HK-2 (cell line): ENCODE results near the gene STRIT1.
"Not testable (repeated sequence)": the region's sequence is repeated elsewhere in the genome, so short reads cannot be mapped to it uniquely, and the experiment has no call there.

Source experiments
- DNase-seq: peaks from one replicate; pipeline ENCODE4 v3.0.0-alpha.2; 2018; ENCODE audit not compliant: unreplicated experiment

Gene STRIT1

DNA sequence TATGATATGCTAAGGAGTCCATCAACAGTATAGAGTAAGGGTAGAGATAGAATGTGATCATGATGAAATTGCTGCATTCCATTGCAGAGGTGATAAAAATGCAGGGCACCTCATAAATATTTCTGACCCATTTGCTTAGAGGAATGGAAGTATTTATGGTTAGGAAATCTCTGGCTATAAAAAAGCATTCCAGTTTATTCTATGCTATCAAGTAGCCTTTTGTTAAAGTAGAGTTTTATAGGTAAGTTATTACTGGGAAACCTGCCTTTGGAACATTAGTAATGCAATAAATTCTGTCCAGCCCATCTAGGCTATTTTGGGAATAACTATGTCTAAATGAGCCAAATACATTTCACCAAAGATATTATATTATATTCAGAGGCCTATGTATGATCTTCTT lies 19.8 kb upstream of the STRIT1 start:
- DNase-seq: no peak

DNA sequence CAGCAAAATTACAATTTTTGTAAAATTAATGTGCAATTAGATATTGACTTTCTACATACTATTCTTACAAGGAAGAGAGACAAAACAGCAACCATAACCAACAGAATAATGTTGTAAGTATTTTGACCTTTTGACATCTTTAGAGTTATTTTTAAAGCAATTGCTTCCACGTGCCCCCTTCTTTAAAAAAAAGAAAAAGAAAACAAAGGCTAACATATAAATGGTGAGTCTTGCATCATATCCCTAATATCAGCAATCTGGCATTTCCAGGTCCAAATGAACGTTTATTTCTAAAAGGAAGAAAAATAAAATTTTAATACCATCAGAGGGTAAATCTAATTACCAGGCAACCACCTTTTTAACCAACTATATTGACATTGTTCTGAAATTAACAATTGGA lies 19.3 kb upstream of the STRIT1 start:
- DNase-seq: no peak

DNA sequence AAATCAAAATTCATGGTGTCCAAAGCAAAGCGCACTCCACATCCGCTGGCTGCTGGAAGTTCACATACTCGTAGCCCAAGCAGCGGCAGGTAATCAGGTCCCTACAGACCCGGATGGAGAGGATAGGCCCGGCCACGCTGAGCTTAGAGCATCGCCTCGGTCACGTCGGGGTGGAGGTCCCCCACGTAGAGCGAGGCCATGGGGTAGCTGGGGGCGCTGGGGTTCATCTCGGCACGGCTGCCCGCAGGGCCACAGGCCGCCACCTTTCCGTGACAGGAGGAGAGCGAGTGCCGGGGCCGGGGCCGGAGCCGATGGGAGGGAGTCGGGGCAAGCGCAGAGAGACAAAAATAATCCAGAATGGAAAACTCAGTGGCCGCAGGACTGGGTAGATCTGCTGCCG lies 16.1 kb upstream of the STRIT1 start:
- DNase-seq: no peak

DNA sequence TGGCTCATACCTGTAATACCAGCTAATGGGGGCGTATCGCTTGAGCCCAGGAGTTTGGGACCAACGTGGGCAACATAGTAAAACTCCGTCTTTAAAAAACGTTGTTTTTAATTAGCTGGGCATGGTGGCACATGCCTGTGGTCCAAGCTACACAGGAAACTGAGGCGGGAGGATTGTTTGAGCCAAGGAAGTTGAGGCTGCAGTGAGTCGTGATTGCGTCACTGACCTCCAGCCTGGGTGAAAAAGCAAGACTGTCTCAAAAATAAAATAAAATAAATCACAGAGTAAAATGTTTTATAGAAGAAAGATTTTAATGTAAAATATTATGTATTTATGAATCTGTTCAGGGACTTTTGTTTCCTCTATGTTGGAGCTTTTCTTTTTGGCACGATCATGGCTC lies 15.3 kb upstream of the STRIT1 start:
- peak; percentile 9 for DNase-seq

- DNase-seq: no peak
These were observed 13.7 kb upstream of the STRIT1 start for GRCh38 chr3:155307183-155307582.

- no peak for DNase-seq
These were observed 10.9 kb upstream of the STRIT1 start for GRCh38 chr3:155304394-155304793.

DNA sequence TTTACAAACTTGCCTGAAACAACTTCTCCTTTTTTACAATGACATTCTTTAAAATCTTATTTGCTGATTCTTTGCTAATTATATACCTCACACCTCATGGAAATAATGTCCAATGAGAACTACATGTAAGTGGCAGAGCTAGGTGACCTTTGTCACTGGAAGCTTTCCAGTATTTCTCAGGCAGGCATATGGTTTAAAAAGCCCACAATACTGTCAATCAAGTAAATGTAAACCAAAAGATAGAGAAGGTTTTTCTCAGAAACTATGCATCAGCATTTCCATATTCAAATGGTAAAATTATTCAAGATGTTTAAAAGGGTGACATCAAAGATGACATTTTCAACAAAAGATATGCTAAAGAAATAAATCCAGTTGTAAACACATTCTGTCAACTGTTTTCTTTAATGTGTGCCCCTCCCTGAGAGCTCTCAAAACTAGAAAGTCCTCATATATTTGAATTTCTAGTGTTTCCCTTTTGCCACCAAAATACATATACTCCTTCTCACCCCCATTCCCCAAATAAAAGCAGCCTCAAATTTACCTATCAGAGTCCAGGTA lies 10.1 kb upstream of the STRIT1 start:
- no peak for DNase-seq

DNA sequence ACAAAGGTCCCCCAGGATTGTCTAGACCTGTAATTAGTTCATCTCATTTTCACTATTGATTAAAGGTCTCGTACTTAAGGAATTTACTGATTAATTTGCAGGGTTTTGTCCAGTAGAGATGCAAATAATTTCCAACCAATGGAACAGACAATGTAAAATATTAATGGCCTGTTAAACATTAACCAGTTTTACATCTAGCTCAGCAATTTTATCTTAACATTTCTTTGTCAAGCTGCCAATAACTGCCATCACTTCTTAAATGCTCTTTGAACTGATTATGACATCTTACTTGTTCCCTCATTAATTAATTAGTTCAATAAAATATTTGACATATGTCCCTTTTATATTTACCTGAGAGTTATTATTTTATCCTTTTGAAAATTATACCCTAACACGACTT lies 9.4 kb upstream of the STRIT1 start:
- no peak for DNase-seq

- no peak for DNase-seq
These were observed 9.0 kb upstream of the STRIT1 start for GRCh38 chr3:155302481-155302880.

DNA sequence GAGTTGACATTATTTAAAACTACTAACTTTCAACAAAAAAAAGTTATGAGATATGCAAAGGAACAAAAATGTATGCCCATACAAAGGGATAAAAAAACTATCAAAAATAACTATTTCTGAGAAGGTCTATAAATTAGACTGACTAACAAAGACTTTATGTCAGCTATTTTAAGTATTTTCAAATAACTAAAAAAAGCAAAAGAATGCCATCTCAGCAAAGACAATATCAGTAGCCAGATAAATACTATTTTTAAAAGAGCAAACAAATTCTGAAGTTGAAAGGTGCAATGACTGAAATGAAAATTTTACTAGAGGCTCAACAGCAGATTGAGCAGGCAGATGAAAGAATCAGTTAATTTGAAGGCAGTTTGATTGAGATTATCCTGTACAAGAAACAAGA lies 3.6 kb upstream of the STRIT1 start:
- no peak for DNase-seq

DNA sequence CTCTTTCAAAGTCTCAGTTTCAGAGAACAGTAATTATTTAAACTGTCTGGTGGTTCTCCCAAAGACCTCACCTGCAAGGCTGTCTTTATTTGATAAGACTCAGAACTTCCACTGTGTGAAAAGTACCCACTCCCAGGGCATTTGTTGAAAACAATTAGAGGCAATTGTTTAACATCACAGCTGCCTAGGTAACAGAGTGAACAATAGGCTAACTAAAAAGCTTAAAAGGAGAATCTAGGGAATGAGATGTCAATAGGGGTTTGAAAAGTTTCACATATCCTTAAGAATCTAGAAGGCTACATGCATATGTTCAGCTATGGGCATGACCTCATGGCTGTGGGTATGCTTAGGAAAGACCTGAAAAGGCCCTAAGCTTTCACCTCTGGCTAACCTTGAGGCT lies 2.9 kb upstream of the STRIT1 start:
- no peak for DNase-seq

DNA sequence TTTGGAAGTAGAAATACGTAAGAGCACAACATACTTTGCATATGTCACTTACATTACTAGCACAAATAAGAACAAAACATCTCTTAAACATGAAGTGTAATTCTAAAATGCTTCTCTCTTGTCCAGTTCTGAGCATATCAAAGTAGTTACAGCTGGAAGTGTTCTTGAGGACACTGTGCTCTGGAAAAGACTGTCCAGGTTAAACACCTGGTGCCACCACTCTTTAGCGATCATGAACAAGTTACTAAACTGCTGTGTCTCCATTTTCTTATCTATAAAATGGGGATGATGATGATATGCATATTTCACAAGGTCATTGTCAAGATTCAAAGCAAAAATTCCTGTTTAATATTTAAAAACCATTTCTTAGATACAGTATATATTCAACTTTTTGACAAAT lies 790 bp downstream of the STRIT1 start:
- DNase-seq: no peak

GRCh38 chr3:155292133-155292532 lies 1.4 kb downstream of the STRIT1 start:
- DNase-seq: no peak

- no peak for DNase-seq
These were observed 6.7 kb downstream of the STRIT1 start for GRCh38 chr3:155286736-155287135.

DNA sequence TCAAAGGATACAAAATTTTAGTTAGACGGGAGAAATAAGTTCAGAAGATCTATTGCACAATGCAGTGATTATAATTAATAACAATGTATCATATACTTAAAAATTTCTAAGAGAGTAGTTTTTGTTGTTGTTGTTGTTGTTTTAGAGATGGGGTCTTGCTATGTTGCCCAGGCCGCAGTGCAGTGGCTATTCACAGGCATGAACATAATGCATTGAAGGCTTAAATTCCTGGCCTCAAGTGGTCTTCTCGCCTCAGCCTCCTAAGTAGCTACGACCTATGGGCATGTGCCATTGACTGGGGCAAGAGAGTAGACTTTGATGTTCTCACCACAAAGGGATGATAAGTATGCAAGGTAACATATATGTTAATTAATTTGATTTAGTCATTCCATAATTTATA lies 7.5 kb downstream of the STRIT1 start:
- DNase-seq: no peak

GRCh38 chr3:155283092-155284056 lies 10.1 kb downstream of the STRIT1 start:
- no peak for DNase-seq

GRCh38 chr3:155282385-155283091 lies 10.9 kb downstream of the STRIT1 start:
- no peak for DNase-seq

- no peak for DNase-seq
These were observed 11.6 kb downstream of the STRIT1 start for GRCh38 chr3:155281912-155282311.

DNA sequence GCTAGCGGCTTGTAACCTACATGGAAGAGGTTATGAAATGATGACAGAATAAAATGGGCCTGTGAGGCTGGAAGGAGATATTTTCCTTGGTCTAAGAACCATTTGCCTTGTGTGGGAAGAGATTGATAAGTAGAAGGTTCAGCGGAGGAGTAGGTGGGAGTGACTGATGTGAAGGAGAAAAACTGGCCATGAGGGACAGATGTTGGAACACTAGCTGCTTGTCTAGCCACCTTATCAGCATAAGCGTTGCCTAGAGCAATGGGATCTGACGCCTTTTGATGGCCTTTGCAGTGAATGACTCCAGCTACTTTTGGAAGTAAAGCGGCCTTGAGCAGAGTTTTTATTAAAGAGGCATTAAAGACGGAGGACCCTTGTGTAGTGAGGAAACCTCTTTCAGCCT lies 17.4 kb downstream of the STRIT1 start:
- not testable (repeated sequence) for DNase-seq

DNA sequence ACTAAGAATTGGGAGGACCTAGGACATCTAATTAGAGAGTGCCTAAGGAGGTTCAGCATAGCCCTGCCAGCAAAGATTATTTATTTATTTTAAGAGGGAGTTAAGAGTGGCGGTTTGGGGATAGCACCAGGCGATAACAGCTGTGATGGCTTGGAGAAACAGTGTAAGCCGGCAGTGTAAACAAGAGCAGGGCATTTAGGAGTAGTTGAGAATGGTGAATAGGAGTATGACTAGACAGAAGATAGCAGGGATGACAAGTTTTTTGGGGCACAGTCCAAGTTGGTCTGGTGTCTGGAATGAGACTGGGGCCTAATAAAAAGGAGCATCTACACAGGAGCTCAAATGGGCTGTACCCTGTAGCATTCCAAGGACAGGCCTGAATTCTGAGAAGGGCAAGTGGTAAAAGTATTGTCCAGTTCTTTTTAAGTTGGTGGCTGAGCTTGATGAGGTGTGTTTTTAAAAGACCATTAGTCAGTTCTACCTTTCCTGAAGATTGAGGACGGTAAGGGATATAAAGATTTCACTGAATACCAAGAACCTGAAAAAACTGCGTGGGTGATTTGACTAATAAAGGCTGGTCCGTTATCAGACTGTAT lies 18.2 kb downstream of the STRIT1 start:
- not testable (repeated sequence) for DNase-seq

DNA sequence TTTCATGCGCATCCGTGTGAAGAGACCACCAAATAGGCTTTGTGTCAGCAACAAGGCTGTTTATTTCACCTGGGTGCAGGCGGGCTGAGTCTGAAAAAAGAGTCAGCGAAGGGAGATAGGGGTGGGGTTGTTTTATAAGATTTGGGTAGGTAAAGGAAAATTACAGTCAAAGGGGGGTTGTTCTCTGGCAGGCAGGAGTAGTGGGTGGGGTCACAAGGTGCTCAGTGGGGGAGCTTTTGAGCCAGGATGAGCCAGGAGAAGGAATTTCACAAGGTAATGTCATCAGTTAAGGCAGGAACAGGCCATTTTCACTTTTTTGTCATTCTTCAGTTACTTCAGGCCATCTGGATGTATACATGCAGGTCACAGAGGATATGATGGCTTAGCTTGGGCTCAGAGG lies 19.0 kb downstream of the STRIT1 start:
- not testable (repeated sequence) for DNase-seq

DNA sequence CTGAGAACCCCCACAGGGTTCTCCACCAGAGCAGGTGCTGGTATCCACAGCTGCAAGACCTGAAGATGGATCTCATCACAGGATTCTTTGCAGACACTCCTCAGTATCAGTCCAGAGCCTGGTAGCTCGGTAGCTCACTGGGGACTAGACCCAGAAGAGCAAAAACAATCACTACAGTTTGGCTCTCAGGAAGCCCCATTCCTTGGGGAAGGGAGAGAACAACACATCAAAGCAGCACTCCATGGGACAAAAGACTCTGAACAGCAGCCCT lies 22.2 kb downstream of the STRIT1 start:
- DNase-seq: no peak
